ENCODE results near the gene NPB.

- no peak for TF ChIP-seq CTCF (IDR thresholded peaks at IDR 0.05)
- TF ChIP-seq POLR2A (IDR thresholded peaks at IDR 0.05), result no peak
These were observed 37.2 kb downstream of the NPB start for GRCh38 chr17:81939218-81939617.
